Gastroesophageal sphincter (tissue), 4 donors: Measurements from ENCODE around the gene PCBP3. TPM values are rescaled to one million over a fixed set of nuclear protein-coding genes. Genes with fewer than 3 reads are reported as not detected.
"Not testable (repeated sequence)": the region's sequence is repeated elsewhere in the genome, so short reads cannot be mapped to it uniquely, and the experiment has no call there.

Source experiments
- ATAC-seq: fragments of 150-250 bp; one replicate; pipeline ENCODE4 v1.9.1; 2016; ENCODE audit warnings: mild to moderate bottlenecking, moderate library complexity
- H3K27ac ChIP-seq, 4 donors: fragments of 200-600 bp; sonication (generic) in 3 of 4; 1 replicate in 3 of 4; 2 replicates in 1 of 4; pipeline ENCODE4 v1.5.1; 2016 to 2019
- H3K27me3 ChIP-seq: fragments of 200-600 bp; sonication (generic); one replicate; pipeline ENCODE4 v1.5.1; 2019
- H3K36me3 ChIP-seq, 2 donors: fragments of 200-600 bp; sonication (generic); one replicate each; pipeline ENCODE4 v1.5.1; 2019; ENCODE audit warnings: control low read depth in 1 of 2
- H3K4me1 ChIP-seq, 3 donors: fragments of 200-600 bp; sonication (generic); 1 replicate in 2 of 3; 2 replicates in 1 of 3; pipeline ENCODE4 v1.5.1; 2016 to 2019; ENCODE audit warnings: control low read depth in 2 of 3
- H3K4me3 ChIP-seq, 2 donors: fragments of 200-600 bp; sonication (generic); one replicate each; pipeline ENCODE4 v1.5.1; 2019; ENCODE audit warnings: mild to moderate bottlenecking in 1 of 2, moderate library complexity in 1 of 2
- H3K9me3 ChIP-seq, 3 donors: fragments of 200-600 bp; sonication (generic); one replicate each; pipeline ENCODE4 v1.5.1; 2017 to 2019; ENCODE audit warnings: control low read depth in 2 of 3
- CTCF ChIP-seq, 4 experiments: fragments of 200-600 bp in 2 of 4; fragments of 450-650 bp in 2 of 4; sonication (generic) in 1 of 4; IDR thresholded peaks; one replicate each; pipeline ENCODE4 v1.5.1; 2017 to 2019; ENCODE audit warnings: antibody characterized with exemption in 4 of 4, mild to moderate bottlenecking in 2 of 4, moderate library complexity in 2 of 4
- EP300 ChIP-seq: sonication (generic); formaldehyde crosslinking; IDR thresholded peaks from one replicate; pipeline ENCODE4 v1.6.1; 2017; ENCODE audit warnings: antibody characterized with exemption, mild to moderate bottlenecking
- POLR2A ChIP-seq, 2 donors: fragments of 450-650 bp; IDR thresholded peaks; one replicate each; pipeline ENCODE4 v1.6.1; 2017; ENCODE audit warnings: antibody characterized with exemption in 2 of 2, mild to moderate bottlenecking in 2 of 2, moderate library complexity in 1 of 2
- POLR2AphosphoS5 ChIP-seq: sonication (generic); formaldehyde crosslinking; IDR thresholded peaks from one replicate; pipeline ENCODE4 v1.6.1; 2017; ENCODE audit warnings: antibody characterized with exemption
- WGBS, 2 donors: methylation state at CpG; one replicate each; pipeline ENCODE4 v1.1.5; 2018; ENCODE audit warnings: low coverage in 1 of 2; 5-methylcytosine and 5-hydroxymethylcytosine counted together
- total RNA-seq, 4 donors: library from RNA; depleted of rRNA; stranded (reverse); fragments of >200 nt; gene quantifications; one replicate each; pipeline ENCODE4 v1.1.0, GENCODE V29; 2016

The PCBP3 gene
- total RNA-seq, 4 donors from 2014 or later = 5.1 to 14.8 (median 10.4) TPM

GRCh38 chr21:45622416-45623097, 21.0 kb upstream of the PCBP3 start:
- Histone ChIP-seq H3K27ac (no peak overlapping the region), H3K9me3 (peaks cover 0 to 13% (median 0%) of the 10 kb centered on the region in 3 donors), H3K4me3 (no peak overlapping the region), H3K27me3 (peaks cover 54% of the 10 kb centered on the region), H3K36me3 (no peaks in the 10 kb centered on the region), H3K4me1 (no peaks in the 10 kb centered on the region)
- TF ChIP-seq EP300 (no peak), CTCF (IDR thresholded peaks at IDR 0.05) (no peak), POLR2AphosphoS5 (no peak), POLR2A (IDR thresholded peaks at IDR 0.05) (no peak)
- WGBS, 2 donors = 44 to 70% methylated on average over 4 to 6 of the region's 19 CpGs
- no peak for ATAC-seq

- WGBS, 2 donors = 68 to 80% methylated on average over 4 to 6 of the region's 7 CpGs
- Histone ChIP-seq H3K9me3 (peaks cover 0 to 13% (median 0%) of the 10 kb centered on the region in 3 donors), H3K36me3 (no peaks in the 10 kb centered on the region), H3K4me3 (no peak overlapping the region), H3K27ac (no peak overlapping the region), H3K27me3 (peaks cover 45% of the 10 kb centered on the region), H3K4me1 (no peaks in the 10 kb centered on the region)
- no peak for ATAC-seq
- TF ChIP-seq POLR2AphosphoS5 (no peak), POLR2A (IDR thresholded peaks at IDR 0.05) (no peak)
Observed at GRCh38 chr21:45623436-45623835, 20.1 kb upstream of the PCBP3 start.

GRCh38 chr21:45626127-45626526, 17.4 kb upstream of the PCBP3 start:
- H3K27me3 ChIP-seq = peaks cover 53% of the 10 kb centered on the region
- H3K36me3 ChIP-seq, H3K4me3 ChIP-seq, H3K4me1 ChIP-seq, H3K9me3 ChIP-seq, H3K27ac ChIP-seq, ATAC-seq: not testable (repeated sequence)
- WGBS, 2 donors = 90 to 100% methylated on average over 1 of the region's 2 CpGs

- Histone ChIP-seq H3K27ac (no peak overlapping the region), H3K4me3 (no peak overlapping the region), H3K36me3 (no peaks in the 10 kb centered on the region), H3K9me3 (no peaks in the 10 kb centered on the region), H3K4me1 (no peaks in the 10 kb centered on the region), H3K27me3 (peaks cover 46% of the 10 kb centered on the region)
- TF ChIP-seq POLR2AphosphoS5 (no peak), POLR2A (IDR thresholded peaks at IDR 0.05) (no peak), CTCF (IDR thresholded peaks at IDR 0.05) (no peak), EP300 (no peak)
- no CpG with 5 or more reads among the region's 31 CpGs for WGBS, 2 donors
- ATAC-seq = no peak
Observed at GRCh38 chr21:45629046-45629981, 14.2 kb upstream of the PCBP3 start.

GRCh38 chr21:45630066-45630694, 13.3 kb upstream of the PCBP3 start:
- Histone ChIP-seq H3K27me3 (peaks cover 41% of the 10 kb centered on the region), H3K4me3 (no peak overlapping the region), H3K36me3 (no peaks in the 10 kb centered on the region), H3K4me1 (no peaks in the 10 kb centered on the region), H3K27ac (no peak overlapping the region), H3K9me3 (no peaks in the 10 kb centered on the region)
- TF ChIP-seq POLR2A (IDR thresholded peaks at IDR 0.05) (no peak), EP300 (no peak), CTCF (IDR thresholded peaks at IDR 0.05) (no peak), POLR2AphosphoS5 (no peak)
- 60% methylated on average over 1 of the region's 16 CpGs; no CpG with 5 or more reads in 1 of the 2 donors for whole genome bisulfite sequencing, 2 donors
- ATAC-seq = no peak
